SW480 (cell line): ENCODE results near the gene OCA2.
"Not testable (repeated sequence)": the region's sequence is repeated elsewhere in the genome, so short reads cannot be mapped to it uniquely, and the experiment has no call there.

Source experiments
- DNase-seq: peaks from one replicate; pipeline ENCODE4 v3.0.0-alpha.2; 2016; ENCODE audit warnings: low spot score

OCA2 gene

DNA sequence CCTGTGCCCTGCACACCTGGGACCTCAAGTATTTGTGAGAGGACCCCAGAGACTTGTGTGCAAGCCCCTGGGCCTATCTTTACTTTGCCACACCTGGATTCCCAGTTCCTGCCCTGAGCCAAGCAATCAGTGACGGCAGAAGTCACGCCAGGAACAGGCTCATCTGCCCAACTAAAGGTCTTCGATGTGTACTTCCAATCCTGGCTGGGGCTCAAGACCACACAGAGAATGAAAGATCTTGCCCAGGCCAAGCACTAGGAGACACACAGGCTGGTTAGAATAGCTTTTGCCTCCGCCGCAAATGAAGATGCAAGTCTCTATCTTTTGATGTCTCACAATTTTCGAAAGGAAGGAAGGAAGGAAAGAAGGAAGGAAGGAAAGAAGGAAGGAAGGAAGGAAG, 228.8 kb downstream of the OCA2 start:
- DNase-seq: no peak

GRCh38 chr15:27869697-27870281, 229.3 kb downstream of the OCA2 start:
- DNase-seq: no peak

DNA sequence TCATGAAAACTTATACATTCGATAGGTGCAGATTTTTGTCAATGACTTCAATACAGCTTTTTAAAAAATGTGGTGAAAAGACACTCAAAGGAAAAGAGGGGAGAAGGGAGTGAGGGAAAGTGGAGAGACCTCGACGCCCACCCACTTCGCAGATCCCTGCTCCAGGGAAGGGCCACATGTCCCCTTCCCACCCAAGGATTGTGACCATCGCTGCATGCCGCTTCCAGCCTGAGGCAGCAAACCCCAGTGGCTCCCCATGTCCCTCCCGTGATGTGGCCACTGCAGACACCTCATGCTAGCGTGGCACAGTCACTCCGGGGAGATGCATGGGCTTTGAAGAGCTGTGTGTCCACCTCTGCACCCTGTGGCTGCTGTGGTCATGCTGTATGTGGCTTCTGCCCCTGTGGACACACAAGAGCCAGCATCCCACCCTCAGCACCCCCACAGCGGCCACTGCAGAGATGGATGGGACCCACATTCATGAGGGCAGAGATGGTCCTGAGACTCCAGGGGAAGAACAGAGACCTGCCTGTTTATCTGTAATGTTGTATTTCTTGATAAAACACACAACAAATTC, 230.2 kb downstream of the OCA2 start:
- no peak for DNase-seq

DNA sequence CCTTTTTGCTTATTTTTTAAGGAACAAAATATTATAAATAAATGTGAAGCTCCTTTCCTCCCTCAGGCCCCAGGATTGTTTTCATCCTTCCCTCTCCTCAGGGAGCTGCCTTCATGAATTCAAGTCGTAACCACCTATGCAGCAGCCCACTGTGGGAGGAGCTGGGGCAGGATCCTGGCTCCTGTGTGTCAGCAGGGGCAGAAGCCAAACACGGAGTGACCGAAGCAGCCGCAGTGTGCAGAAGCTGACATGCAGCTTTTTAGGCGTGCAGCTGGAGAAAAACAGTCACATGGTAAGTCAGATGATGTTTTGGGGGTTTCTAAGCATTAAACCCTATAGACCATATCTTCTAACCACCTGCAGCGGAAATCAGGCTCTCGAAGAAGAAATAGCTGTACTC, 231.3 kb downstream of the OCA2 start:
- DNase-seq: no peak

- DNase-seq: no peak
Measured at GRCh38 chr15:27866505-27867165, 232.5 kb downstream of the OCA2 start.

DNA sequence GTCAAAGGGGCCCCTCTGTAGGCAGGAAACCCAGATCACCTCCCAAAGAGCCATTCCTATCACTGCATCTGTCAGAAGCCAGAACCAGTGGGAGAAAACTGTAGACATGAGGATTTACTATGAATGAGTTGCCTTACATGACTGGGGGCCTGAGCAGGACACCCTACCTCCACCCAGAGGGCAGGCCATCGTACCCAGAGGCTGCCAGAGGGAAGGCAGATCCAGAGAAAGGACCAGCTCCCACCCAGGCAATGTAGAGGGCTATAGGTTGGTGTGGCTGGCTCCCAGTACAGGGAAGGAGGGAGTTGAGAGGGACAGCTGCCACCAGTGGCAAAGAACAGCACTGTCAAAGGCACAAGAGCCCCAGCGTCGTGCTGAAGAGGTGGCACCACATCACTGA, 233.2 kb downstream of the OCA2 start:
- no peak for DNase-seq

GRCh38 chr15:27865323-27865922, 233.7 kb downstream of the OCA2 start:
- no peak for DNase-seq

GRCh38 chr15:27864719-27865118, 234.4 kb downstream of the OCA2 start:
- no peak for DNase-seq

DNA sequence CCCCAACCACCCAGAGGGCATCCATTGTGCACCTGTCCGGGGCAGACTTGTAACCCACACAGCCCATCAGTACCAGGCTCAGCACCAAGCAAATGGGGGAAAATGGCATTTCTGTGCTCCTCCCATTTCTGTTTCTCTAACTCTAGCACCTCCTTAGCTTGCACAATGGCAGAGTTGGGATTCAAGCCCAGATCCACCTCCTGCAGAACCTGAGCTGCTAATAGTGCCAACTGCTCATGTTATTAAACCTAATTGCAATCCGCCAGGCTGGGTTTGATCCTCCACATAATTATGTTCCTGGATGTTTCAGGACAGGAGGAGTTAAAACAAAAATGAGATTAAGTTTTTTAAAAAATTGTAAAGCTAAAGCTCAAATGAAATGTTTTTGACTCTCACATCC, 235.0 kb downstream of the OCA2 start:
- DNase-seq: no peak

DNA sequence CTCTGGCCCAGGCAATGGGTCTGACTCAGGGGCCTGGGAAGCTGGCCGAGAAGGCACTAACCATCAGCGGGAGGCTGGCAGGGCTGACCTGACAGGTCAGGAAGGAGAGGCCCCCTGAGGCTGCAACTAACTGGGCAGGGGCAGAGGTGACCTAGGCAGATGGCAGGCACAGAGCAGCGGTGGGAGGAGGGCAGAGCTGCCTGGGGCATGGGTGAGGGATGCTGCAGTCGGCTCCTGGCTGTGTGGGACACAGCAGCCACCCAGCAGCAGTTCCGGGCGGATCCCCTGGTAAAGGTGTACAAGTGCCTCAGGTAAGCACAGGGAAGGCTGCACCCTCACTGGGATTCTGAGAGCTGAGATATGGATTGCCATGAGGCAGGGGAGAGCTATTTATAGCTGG, 236.1 kb downstream of the OCA2 start:
- DNase-seq: no peak

DNA sequence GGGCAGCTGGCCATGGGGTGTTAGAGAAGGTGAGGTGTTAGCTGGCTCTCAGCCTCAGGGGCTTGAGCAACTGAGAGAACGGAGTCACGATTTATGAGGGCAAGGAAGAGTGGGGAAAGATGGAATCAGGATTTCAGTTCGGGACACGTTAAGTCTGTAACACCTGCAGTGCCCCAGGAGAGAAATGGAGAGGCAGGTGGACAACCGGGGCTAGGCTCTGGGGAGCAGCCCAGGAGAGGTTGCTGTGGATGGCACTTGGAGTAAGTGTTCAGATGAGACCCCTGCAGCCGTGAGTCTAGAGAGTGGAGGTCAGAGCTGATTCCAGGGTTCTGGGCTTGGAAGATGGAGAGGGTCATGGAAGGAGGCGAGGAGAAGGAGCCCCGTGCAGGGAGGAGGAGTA, 237.9 kb downstream of the OCA2 start:
- no peak for DNase-seq

DNA sequence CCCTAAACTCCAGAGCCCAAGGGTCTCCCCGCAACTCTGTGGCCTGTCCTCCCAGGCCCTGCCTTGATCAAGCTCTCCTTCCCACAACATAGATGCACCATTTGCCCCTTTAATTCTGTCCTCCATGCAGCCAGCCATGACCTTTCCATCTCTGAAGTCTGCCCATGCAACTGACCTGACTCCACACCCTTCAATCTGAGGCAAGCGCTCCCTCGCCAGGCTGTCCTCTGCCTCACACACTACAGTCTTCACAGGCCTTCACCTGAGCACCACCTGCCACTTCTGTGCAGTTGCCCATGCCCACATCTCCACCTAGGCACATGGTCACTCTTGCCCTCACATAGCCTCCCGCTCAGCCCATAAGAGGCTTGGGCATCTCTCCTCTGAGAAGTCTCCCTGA, 244.0 kb downstream of the OCA2 start:
- no peak for DNase-seq

DNA sequence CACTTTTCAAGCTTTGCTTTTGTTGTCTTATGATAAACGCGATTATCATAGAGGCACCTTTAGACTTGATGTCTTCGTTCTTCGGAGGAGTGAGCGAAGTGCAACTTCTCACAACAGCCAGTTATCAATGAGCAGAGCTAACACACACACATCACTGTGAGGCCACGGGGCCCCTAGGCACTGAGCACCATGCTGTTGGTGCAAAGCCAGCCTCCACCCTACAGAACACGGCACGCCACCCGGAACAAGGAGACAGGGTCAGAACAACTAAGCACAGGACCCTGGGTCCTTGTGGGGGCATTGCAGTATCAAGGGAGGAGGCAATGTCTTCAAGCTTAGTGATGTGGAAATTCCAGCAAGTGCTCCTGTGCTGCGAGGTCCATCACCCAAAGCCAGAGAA, 244.5 kb downstream of the OCA2 start:
- no peak for DNase-seq

- no peak for DNase-seq
Measured at GRCh38 chr15:27853624-27854455, 245.3 kb downstream of the OCA2 start.

GRCh38 chr15:27851858-27852210, 247.3 kb downstream of the OCA2 start:
- no peak for DNase-seq

DNA sequence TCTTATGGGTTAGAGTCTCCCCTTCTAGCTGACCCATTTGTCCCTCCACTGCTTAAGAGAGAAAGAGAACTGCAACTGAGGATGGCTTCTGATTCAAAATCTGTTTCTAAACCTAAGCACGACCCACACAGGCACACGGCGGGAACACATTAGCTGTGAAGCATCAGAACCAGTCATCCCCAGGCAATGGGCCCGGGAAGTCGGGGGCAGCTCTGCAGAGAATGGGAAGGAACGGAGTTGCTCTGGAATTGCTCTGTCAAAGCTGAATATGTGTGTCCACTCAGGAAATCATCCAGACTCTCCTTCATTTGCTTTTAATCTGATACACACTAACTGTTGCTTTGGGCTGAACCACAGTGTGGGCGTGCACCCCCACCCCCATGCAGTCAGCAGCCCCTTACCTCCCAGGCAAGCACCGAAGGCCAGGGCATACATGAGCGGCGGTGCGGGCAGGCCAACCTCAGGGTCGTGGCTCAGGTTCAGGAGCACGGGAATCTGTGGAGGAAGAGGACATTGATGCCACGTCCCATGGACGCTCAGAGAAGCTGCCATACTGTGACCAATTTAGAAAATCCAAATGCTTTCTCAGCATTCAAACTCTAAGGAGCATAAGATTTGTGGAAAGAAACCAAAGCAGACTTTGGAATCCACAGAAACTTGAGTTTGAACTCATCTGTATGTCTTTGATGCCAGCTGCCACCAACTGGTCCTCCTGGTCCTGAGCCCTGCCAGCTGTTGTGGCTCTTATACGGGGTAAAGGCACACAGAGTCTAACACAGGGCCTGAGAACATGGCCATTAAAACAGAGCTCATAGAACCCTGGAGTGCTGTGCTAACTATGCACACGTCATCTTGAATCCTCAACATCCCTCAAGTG, 247.9 kb downstream of the OCA2 start:
- no peak for DNase-seq

- DNase-seq: no peak
Measured at GRCh38 chr15:27850050-27850449, 249.1 kb downstream of the OCA2 start.

GRCh38 chr15:27848936-27849335, 250.2 kb downstream of the OCA2 start:
- not testable (repeated sequence) for DNase-seq

DNA sequence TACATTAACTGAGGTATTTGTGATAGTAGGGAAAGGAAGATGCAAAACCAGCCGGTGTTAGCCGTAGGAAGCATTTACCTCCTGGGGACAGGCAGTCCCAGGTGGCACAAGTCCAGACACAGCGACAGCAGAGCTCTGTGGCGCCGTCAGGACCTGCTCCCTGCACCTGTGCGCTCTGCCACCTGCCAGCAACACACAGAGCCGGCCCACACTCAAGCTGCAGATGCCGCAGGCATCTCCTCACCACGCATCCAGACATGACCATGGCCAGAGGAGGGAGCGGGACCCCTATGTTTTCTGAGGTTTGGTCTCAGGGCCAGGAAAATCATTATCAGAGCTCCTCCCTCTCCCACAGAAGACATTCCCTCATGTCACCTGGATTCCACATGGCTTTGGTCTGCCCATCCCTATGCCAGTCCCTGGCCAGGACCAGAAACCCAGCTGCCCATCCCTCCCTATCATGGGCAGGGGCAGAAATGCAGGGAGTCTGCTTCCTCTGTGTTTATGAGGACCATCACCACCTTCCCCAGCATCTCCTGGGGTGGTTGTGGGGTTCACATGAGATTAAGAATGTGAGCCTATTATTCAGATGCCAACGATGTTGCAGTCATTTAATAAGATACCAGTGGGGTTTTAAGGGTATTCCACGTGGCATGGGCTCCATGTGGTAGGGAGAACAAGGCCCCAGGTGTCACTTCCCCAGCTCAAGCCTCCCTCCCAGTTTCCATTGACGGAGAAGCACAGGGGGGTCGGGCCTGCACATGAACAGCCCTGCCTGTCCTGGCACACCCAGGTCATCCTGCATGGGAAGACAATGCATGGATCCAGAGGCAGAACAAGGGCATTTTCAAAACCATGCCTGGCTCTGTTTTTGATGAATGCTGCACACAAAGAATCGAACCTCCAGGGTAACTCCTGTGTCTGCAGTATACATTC, 251.1 kb downstream of the OCA2 start:
- no peak for DNase-seq

DNA sequence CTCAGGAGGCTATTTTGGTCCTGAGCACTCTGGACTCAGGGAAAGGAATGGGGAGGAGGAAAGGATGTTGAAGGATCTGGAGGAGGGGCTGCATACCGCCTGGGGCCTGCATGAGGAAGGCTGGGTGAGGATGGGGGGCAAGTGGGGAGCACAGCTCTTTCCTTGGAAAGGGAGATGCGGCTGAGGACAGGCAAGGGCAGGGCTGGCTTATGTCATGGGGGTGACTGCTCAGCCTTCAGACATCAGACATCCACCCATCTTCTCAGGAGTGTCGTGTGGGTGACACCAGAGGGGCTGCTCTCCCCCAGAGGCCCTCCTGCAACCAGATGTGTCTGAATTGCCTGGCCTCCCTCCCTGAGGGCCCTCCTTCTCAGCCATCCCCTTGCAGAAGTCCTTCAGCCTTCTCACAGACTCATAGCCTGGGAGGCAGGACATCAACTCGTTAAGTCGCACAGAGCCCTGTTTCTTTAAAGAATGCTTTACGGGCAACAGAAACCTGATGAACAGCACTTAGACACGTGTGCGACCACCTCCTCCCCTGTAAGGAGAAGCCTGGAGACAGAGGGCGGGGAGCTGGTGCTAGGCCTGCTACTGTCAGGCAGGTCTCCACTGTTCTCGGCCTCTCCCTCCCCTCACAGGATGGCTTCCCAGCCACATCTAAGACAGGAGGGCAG, 252.3 kb downstream of the OCA2 start:
- no peak for DNase-seq
